ENCODE measurements around the gene SLC25A42. TPM values are rescaled to one million over a fixed set of nuclear protein-coding genes. Genes with fewer than 3 reads are reported as not detected.
A peak's percentile ranks its signal among the peaks of the same experiment; 100 is the strongest.

SLC25A42 gene
- total RNA-seq, 3 donors from 2014 or later: 9.4 to 11.7 (median 9.8) TPM

DNA sequence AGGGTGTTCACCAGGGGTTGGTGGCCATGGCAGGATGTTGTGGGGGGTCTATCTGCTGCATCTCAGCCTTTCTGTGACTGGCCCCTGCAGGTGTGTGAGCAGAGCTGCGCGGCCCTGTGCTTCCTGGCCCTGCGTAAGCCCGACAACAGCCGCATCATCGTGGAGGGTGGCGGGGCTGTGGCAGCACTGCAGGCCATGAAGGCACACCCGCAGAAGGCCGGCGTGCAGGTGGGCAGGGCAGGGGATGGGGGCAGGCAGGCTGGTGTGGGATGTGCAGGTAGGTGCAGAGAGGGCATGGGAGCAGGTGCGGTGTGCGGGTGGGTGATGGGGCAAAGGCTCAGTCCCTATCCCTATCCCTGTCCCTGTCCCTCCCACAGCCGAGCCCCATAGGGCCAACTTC is 8.1 kb upstream of the SLC25A42 start:
- no peaks in the 10 kb centered on the region for H3K4me1 ChIP-seq (ENCODE audit: low read depth)
- DNase-seq (no peak), ATAC-seq (no peak)
- H3K9me3 ChIP-seq: no peaks in the 10 kb centered on the region
- intact Hi-C loops (cut with DNase I, micrococcal nuclease): loop anchor here in 1 of 2 donors (10.0 kb wide), 1 partner anchor 59 kb away; no protein-coding TSS in a partner anchor
- H3K4me3 ChIP-seq: no peak overlapping the region
- peaks cover 5% of the 10 kb centered on the region for H3K36me3 ChIP-seq (ENCODE audit: low read depth)
- TF ChIP-seq, protein P1, sequence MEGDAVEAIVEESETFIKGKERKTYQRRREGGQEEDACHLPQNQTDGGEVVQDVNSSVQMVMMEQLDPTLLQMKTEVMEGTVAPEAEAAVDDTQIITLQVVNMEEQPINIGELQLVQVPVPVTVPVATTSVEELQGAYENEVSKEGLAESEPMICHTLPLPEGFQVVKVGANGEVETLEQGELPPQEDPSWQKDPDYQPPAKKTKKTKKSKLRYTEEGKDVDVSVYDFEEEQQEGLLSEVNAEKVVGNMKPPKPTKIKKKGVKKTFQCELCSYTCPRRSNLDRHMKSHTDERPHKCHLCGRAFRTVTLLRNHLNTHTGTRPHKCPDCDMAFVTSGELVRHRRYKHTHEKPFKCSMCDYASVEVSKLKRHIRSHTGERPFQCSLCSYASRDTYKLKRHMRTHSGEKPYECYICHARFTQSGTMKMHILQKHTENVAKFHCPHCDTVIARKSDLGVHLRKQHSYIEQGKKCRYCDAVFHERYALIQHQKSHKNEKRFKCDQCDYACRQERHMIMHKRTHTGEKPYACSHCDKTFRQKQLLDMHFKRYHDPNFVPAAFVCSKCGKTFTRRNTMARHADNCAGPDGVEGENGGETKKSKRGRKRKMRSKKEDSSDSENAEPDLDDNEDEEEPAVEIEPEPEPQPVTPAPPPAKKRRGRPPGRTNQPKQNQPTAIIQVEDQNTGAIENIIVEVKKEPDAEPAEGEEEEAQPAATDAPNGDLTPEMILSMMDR (IDR thresholded peaks at IDR 0.05): no peak

DNA sequence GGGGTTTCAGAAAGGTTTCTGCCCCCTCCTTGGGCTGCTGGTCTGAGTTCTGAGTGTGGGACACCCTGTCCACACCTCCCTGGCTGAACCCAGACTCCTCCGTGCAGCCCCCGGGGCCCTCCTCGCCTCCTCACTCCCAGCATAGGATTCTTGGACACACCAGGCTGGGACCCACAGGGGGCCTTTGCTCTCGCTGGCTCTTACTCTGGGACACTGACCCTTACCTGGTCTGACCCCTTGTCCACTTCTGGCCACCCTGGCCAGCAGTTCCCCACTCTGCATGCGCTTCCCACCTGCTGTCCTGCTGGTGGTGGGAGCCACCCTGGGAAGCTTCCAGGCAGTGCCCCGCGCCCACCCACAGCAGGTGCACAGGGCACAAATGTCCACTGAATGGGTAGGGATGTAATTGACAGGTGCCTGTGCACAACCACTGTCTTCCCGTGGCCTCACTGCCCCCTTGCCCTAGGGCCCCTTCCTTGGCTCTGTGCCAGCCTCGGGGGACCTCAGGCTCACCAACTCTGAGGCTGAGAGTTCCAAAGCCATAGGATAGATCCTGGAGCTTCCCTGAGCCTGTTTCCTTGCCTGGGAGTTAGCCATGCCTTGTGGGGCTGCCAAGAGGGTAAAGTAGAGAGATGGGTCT is 7.0 kb upstream of the SLC25A42 start:
- ATAC-seq (no peak), DNase-seq (no peak)
- no peak overlapping the region for H3K4me3 ChIP-seq
- H3K4me1 ChIP-seq (ENCODE audit: low read depth): peaks cover 3% of the 10 kb centered on the region
- no peaks in the 10 kb centered on the region for H3K9me3 ChIP-seq
- peaks cover 5% of the 10 kb centered on the region for H3K36me3 ChIP-seq (ENCODE audit: low read depth)
- TF ChIP-seq, protein P1 (IDR thresholded peaks at IDR 0.05): no peak
- intact Hi-C loops (cut with DNase I, micrococcal nuclease): loop anchor here in 1 of 2 donors (10.0 kb wide), 1 partner anchor 58 kb away; no protein-coding TSS in a partner anchor

DNA sequence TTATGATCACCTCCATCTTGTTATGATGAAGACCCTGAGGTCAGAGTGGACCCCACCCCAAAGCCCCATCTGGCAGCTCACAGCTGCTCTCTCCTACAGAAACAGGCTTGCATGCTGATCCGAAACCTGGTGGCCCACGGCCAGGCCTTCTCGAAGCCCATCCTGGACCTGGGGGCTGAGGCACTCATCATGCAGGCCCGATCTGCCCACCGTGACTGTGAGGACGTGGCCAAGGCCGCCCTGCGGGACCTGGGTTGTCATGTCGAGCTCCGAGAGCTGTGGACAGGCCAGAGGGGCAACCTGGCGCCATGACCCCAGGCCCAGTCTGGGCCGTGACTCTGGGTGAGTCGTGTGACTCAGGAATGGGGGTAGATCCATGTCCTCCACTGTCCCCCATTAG is 6.5 kb upstream of the SLC25A42 start:
- ATAC-seq (no peak), DNase-seq (no peak)
- TF ChIP-seq, protein P1 (IDR thresholded peaks at IDR 0.05): no peak
- Histone ChIP-seq H3K4me3 (no peak overlapping the region), H3K9me3 (no peaks in the 10 kb centered on the region), H3K4me1 (ENCODE audit: low read depth) (peaks cover 6% of the 10 kb centered on the region), H3K36me3 (ENCODE audit: low read depth) (peaks cover 5% of the 10 kb centered on the region)
- intact Hi-C loops (cut with DNase I, micrococcal nuclease): loop anchor here in 1 of 2 donors (10.0 kb wide), 1 partner anchor 57 kb away; no protein-coding TSS in a partner anchor

DNA sequence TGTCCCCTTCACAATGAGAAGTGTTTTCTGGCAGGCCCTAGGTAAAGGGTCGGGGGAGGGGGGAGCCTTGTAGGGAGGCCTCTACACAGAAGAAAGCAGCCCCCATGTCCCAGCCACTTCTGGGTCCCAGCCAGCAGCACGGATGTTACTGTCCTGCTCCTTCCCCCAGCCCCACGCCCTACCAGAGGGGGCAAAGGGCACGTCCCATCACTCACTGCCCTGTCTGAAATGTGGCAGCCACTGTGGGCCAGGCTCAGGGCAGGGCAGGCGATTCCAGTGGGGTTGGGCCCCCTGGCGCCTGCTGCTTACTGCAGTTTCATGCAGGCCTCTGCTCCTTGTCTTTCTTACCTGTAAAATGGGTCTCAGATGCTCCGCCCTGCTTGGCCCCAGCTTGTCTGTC is 6.1 kb upstream of the SLC25A42 start:
- no peaks in the 10 kb centered on the region for H3K9me3 ChIP-seq
- peaks cover 6% of the 10 kb centered on the region for H3K4me1 ChIP-seq (ENCODE audit: low read depth)
- intact Hi-C loops (cut with DNase I, micrococcal nuclease): loop anchor here in 1 of 2 donors (10.0 kb wide), 1 partner anchor 57 kb away; no protein-coding TSS in a partner anchor
- ATAC-seq: peak; percentile 52
- TF ChIP-seq, protein P1 (IDR thresholded peaks at IDR 0.05): no peak
- peaks cover 5% of the 10 kb centered on the region for H3K36me3 ChIP-seq (ENCODE audit: low read depth)
- no peak overlapping the region for H3K4me3 ChIP-seq
- DNase-seq: no peak

DNA sequence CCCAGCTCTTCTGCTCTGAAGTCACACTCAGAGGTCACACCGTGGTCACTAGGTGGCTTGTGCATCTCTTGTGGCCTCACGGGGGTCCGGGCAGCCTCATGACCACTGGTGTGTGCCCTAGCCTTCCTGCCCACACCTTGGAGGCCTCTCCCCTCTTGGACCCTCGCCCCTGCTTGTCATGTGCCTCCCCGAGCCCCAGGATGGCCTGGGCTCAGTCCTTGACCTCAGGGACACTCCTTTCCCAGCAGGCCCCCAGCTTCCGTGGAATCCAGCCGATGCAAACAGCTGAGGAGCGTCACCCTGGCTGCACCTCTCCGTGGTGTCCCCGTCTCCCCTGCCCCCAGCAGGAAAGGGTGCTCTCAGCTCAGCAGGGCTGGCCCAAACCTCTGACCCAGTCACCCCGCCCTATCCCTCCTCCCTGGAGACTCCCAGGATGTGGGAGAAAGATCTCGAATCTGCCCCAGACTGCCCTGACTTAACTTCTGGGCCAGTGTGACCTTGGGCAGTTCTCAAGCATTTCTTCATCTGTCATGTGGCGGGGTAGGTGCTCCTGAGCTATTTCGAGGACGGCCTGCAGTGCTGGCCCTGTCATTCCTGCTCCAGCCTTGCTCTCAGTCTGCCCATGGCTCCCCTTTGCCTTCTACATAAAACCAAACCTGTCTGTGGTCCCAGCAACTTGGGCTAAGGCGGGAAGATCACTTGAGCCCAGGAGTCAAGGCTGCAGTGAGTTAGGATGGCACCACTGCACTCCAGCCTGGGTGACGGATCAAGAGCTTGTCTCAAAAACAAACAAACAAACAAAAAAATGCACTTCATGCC is 4.6 kb upstream of the SLC25A42 start:
- intact Hi-C loops (cut with DNase I, micrococcal nuclease): loop anchor here in 1 of 2 donors (10.0 kb wide), 1 partner anchor 56 kb away; no protein-coding TSS in a partner anchor
- ATAC-seq (no peak), DNase-seq (no peak)
- H3K4me3 ChIP-seq: no peak overlapping the region
- H3K9me3 ChIP-seq: no peaks in the 10 kb centered on the region
- H3K4me1 ChIP-seq (ENCODE audit: low read depth): peaks cover 6% of the 10 kb centered on the region
- H3K36me3 ChIP-seq (ENCODE audit: low read depth): peaks cover 5% of the 10 kb centered on the region
- TF ChIP-seq, protein P1 (IDR thresholded peaks at IDR 0.05): no peak
